H9 (cell line): ENCODE results near the gene HECW1. TPM values are rescaled to one million over a fixed set of nuclear protein-coding genes. Genes with fewer than 3 reads are reported as not detected.

ENCODE experiments used
- DNase-seq: peaks from one replicate; pipeline ENCODE4 v3.0.0-alpha.2; 2017
- H2AFZ ChIP-seq: one replicate; pipeline ENCODE4 v1.6.1; 2013; ENCODE audit warnings: mild to moderate bottlenecking, low read length, control low read depth, moderate library complexity
- H2AK5ac ChIP-seq: 2 replicates; pipeline ENCODE4 v1.6.1; 2013; ENCODE audit warnings: low read length, control low read depth, mixed read lengths; ENCODE audit not compliant: insufficient read length
- H2BK120ac ChIP-seq: one replicate; pipeline ENCODE4 v1.6.1; 2013; ENCODE audit warnings: low read depth, mild to moderate bottlenecking, low read length, control low read depth, inconsistent platforms; ENCODE audit not compliant: poor library complexity, severe bottlenecking
- H2BK12ac ChIP-seq: 2 replicates; pipeline ENCODE4 v1.6.1; 2013; ENCODE audit warnings: low read length, control low read depth, mixed read lengths, low read depth; ENCODE audit not compliant: insufficient read length
- H2BK15ac ChIP-seq: 2 replicates; pipeline ENCODE4 v1.6.1; 2013; ENCODE audit warnings: low read depth, low read length, control low read depth
- H2BK20ac ChIP-seq: one replicate; pipeline ENCODE4 v1.6.1; 2013; ENCODE audit warnings: low read depth, mild to moderate bottlenecking, low read length, control low read depth, inconsistent platforms; ENCODE audit not compliant: poor library complexity, severe bottlenecking
- H2BK5ac ChIP-seq: 2 replicates; pipeline ENCODE4 v1.6.1; 2013; ENCODE audit warnings: low read length, control low read depth, mixed read lengths; ENCODE audit not compliant: insufficient read length
- H3K14ac ChIP-seq: 2 replicates; pipeline ENCODE4 v1.6.1; 2013; ENCODE audit warnings: low read length, control low read depth; ENCODE audit not compliant: insufficient read depth
- H3K18ac ChIP-seq: 2 replicates; pipeline ENCODE4 v1.6.1; 2013; ENCODE audit warnings: low read depth, mild to moderate bottlenecking, mixed read lengths, low read length, control low read depth; ENCODE audit not compliant: insufficient read length
- H3K23ac ChIP-seq: 2 replicates; pipeline ENCODE4 v1.6.1; 2013; ENCODE audit warnings: low read length, control low read depth, mixed read lengths, low read depth; ENCODE audit not compliant: insufficient read length
- H3K23me2 ChIP-seq: 2 replicates; pipeline ENCODE4 v1.6.1; 2013; ENCODE audit warnings: low read depth, mild to moderate bottlenecking, mixed read lengths, low read length, control low read depth; ENCODE audit not compliant: insufficient read length, poor library complexity, severe bottlenecking
- H3K27ac ChIP-seq: 2 replicates; pipeline ENCODE4 v1.5.1; 2013; ENCODE audit warnings: low read length, control low read depth, mixed read lengths, low read depth; ENCODE audit not compliant: insufficient read length
- H3K27me3 ChIP-seq: 2 replicates; pipeline ENCODE4 v1.6.1; 2013; ENCODE audit warnings: low read length, control low read depth, inconsistent platforms; ENCODE audit not compliant: insufficient read depth
- H3K4ac ChIP-seq: 2 replicates; pipeline ENCODE4 v1.6.1; 2013; ENCODE audit warnings: low read depth, mild to moderate bottlenecking, control low read depth, inconsistent platforms, low read length, moderate library complexity
- H3K4me1 ChIP-seq: 2 replicates; pipeline ENCODE4 v1.6.1; 2013; ENCODE audit warnings: low read length, control low read depth, inconsistent platforms; ENCODE audit not compliant: insufficient read depth
- H3K4me2 ChIP-seq: 2 replicates; pipeline ENCODE4 v1.6.1; 2013; ENCODE audit warnings: low read length, control low read depth, mixed read lengths; ENCODE audit not compliant: insufficient read length, insufficient read depth
- H3K56ac ChIP-seq: 2 replicates; pipeline ENCODE4 v1.6.1; 2013; ENCODE audit warnings: low read depth, mild to moderate bottlenecking, mixed read lengths, low read length, control low read depth; ENCODE audit not compliant: insufficient read length
- H3K79me1 ChIP-seq: 2 replicates; pipeline ENCODE4 v1.6.1; 2013; ENCODE audit warnings: low read depth, mild to moderate bottlenecking, moderate library complexity, low read length, control low read depth, inconsistent platforms; ENCODE audit not compliant: insufficient read depth, poor library complexity, severe bottlenecking
- H3K79me2 ChIP-seq: 2 replicates; pipeline ENCODE4 v1.6.1; 2013; ENCODE audit warnings: low read length, control low read depth, inconsistent platforms; ENCODE audit not compliant: insufficient read depth
- H3K9ac ChIP-seq: 2 replicates; pipeline ENCODE4 v1.6.1; 2013; ENCODE audit warnings: low read length, control low read depth, mixed read lengths; ENCODE audit not compliant: insufficient read length; ENCODE audit errors: extremely low read depth
- H3K9me3 ChIP-seq: one replicate; pipeline ENCODE4 v1.6.1; 2013; ENCODE audit warnings: low read depth, low read length, inconsistent platforms; ENCODE audit not compliant: control insufficient read depth
- H3T11ph ChIP-seq: one replicate; pipeline ENCODE4 v1.6.1; 2013; ENCODE audit warnings: mild to moderate bottlenecking, low read length, control low read depth, inconsistent platforms
- H4K20me1 ChIP-seq: one replicate; pipeline ENCODE4 v1.6.1; 2013; ENCODE audit not compliant: control insufficient read depth, insufficient read length, insufficient read depth
- H4K5ac ChIP-seq: 2 replicates; pipeline ENCODE4 v1.6.1; 2013; ENCODE audit warnings: low read depth, mild to moderate bottlenecking, mixed read lengths, low read length, control low read depth; ENCODE audit not compliant: insufficient read length
- H4K8ac ChIP-seq: replicated peaks from 2 replicates; pipeline ENCODE4 v1.6.1; 2013; ENCODE audit warnings: low read length, control low read depth, mixed read lengths, low read depth; ENCODE audit not compliant: insufficient read length
- H4K91ac ChIP-seq: 2 replicates; pipeline ENCODE4 v1.6.1; 2013; ENCODE audit warnings: low read depth, mild to moderate bottlenecking, moderate library complexity, mixed read lengths, low read length, control low read depth; ENCODE audit not compliant: insufficient read length
- H3K27ac Mint-ChIP-seq, 3 experiments: 2 replicates in 2 of 3; 3 replicates in 1 of 3; pipeline ENCODE4 v1.8.0; 2020 to 2021; ENCODE audit warnings: mixed read lengths in 3 of 3, mild to moderate bottlenecking in 1 of 3, moderate library complexity in 1 of 3
- H3K27me3 Mint-ChIP-seq: 2 replicates; pipeline ENCODE4 v1.8.0; 2021; ENCODE audit warnings: low read depth, mild to moderate bottlenecking, moderate library complexity, mixed read lengths
- H3K36me3 Mint-ChIP-seq, 3 experiments: 2 replicates in 2 of 3; 3 replicates in 1 of 3; pipeline ENCODE4 v1.8.0; 2020 to 2021; ENCODE audit warnings: low read depth in 3 of 3, mixed read lengths in 3 of 3; ENCODE audit not compliant: insufficient read depth in 1 of 3
- H3K4me1 Mint-ChIP-seq, 2 experiments: 2 replicates each; pipeline ENCODE4 v1.8.0; 2020; ENCODE audit warnings: mixed read lengths in 2 of 2
- H3K4me3 Mint-ChIP-seq, 2 experiments: 2 replicates in 1 of 2; 3 replicates in 1 of 2; pipeline ENCODE4 v1.8.0; 2020 to 2021; ENCODE audit warnings: mild to moderate bottlenecking in 2 of 2, mixed read lengths in 2 of 2, moderate library complexity in 1 of 2
- H3K9me3 Mint-ChIP-seq, 2 experiments: 2 replicates in 1 of 2; 3 replicates in 1 of 2; pipeline ENCODE4 v1.8.0; 2020; ENCODE audit warnings: mild to moderate bottlenecking in 2 of 2, mixed read lengths in 2 of 2, moderate library complexity in 1 of 2
- WGBS: extraction: QIAGEN DNeasy Blood & Tissue Kit; methylation state at CpG from one replicate; pipeline ENCODE4 v1.1.7; 2013; ENCODE audit warnings: missing lambda C conversion rate, low lambda C conversion rate, mixed read lengths; ENCODE audit not compliant: insufficient read length; ENCODE audit errors: extremely low coverage; 5-methylcytosine and 5-hydroxymethylcytosine counted together
- total RNA-seq: library from RNA; stranded (reverse); gene quantifications from 2 replicates; pipeline ENCODE4 v1.2.1, GENCODE V29; 2021
- TF ChIP-seq, protein P1 (sequence below): fragments of 200-600 bp; sonication (generic); conservative IDR thresholded peaks from 3 replicates; pipeline ENCODE4 v1.8.0; 2021; ENCODE audit warnings: antibody characterized with exemption, mild to moderate bottlenecking

The HECW1 gene
- total RNA-seq, 1 experiment from 2014 or later, result 5.0 TPM

DNA sequence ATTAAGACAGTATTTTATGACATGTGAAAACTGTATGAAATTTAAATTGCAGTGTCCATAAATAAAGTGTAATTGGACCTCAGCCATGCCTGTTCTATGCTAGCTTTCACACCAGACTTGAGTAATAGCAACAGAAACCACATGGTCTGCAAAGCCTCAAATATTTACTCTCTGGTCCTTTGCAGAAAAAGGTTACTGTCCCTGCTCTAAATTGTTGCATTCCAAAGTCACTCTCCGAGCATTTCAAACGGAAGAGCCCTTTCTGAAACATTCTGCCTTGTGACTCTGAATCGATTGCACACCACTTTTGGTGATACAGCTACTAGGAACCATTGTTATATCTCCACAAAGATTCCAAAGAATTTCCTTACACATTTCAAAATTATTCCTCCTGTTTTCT lies 389.4 kb downstream of the HECW1 start:
- Histone ChIP-seq H4K20me1 (no peaks in the 10 kb centered on the region), H3K27me3 (no peaks in the 10 kb centered on the region), H4K8ac (no peak overlapping the region), H2BK12ac (no peak overlapping the region), H4K5ac (no peak overlapping the region), H3K27ac (no peak overlapping the region), H3K14ac (no peak overlapping the region), H3K18ac (no peak overlapping the region), H2BK15ac (no peak overlapping the region), H4K91ac (no peak overlapping the region), H3K79me1 (no peaks in the 10 kb centered on the region), H3K9me3 (no peaks in the 10 kb centered on the region), H2BK5ac (no peak overlapping the region), H2AFZ (no peak overlapping the region), H2AK5ac (no peak overlapping the region), H2BK120ac (no peak overlapping the region), H3K23ac (no peak overlapping the region), H3K56ac (no peak overlapping the region), H3K79me2 (no peaks in the 10 kb centered on the region; the same call in 1 of the 2 replicates), H3T11ph (no peak overlapping the region), H2BK20ac (no peak overlapping the region), H3K23me2 (no peaks in the 10 kb centered on the region), H3K4ac (no peak overlapping the region), H3K4me1 (no peaks in the 10 kb centered on the region), H3K9ac (no peak overlapping the region), H3K4me2 (no peak overlapping the region)
- Mint-ChIP-seq H3K36me3 (no peaks in the 10 kb centered on the region), H3K4me3 (no peak overlapping the region), H3K27ac (no peak overlapping the region), H3K9me3 (no peaks in the 10 kb centered on the region), H3K27me3 (no peaks in the 10 kb centered on the region), H3K4me1 (peaks cover 5 to 7% of the 10 kb centered on the region in 2 experiments)
- no CpG with 5 or more reads among the region's 3 CpGs for WGBS
- TF ChIP-seq, protein P1, sequence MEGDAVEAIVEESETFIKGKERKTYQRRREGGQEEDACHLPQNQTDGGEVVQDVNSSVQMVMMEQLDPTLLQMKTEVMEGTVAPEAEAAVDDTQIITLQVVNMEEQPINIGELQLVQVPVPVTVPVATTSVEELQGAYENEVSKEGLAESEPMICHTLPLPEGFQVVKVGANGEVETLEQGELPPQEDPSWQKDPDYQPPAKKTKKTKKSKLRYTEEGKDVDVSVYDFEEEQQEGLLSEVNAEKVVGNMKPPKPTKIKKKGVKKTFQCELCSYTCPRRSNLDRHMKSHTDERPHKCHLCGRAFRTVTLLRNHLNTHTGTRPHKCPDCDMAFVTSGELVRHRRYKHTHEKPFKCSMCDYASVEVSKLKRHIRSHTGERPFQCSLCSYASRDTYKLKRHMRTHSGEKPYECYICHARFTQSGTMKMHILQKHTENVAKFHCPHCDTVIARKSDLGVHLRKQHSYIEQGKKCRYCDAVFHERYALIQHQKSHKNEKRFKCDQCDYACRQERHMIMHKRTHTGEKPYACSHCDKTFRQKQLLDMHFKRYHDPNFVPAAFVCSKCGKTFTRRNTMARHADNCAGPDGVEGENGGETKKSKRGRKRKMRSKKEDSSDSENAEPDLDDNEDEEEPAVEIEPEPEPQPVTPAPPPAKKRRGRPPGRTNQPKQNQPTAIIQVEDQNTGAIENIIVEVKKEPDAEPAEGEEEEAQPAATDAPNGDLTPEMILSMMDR, result no peak
- DNase-seq, result no peak
